Embryonic facial prominence (tissue), 1 donor: Measurements from ENCODE around the gene STX8.

ENCODE experiments used
- DNase-seq: peaks from one replicate; pipeline ENCODE4 v3.0.0-alpha.2; 2016; ENCODE audit errors: extremely low spot score

STX8 gene

DNA sequence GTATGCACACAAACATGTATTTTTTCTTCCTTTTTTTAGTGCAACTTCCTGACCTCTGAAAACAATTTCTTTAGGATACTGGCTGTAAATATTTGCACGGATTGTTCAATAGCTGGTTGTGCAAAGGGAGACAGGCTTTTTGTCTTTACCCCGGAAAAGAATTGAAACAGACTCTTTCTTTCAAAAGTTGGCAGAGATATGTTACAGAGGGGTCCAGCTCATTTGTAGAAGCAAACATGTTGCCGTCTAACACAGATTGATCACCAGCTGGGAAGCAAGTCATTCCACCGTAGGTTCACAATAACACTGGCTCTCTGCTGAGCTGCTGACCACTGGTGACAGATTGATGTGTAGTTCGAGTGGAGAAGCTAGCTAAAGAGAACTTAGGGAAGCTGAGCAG, 130.9 kb downstream of the STX8 start:
- DNase-seq, result no peak

DNA sequence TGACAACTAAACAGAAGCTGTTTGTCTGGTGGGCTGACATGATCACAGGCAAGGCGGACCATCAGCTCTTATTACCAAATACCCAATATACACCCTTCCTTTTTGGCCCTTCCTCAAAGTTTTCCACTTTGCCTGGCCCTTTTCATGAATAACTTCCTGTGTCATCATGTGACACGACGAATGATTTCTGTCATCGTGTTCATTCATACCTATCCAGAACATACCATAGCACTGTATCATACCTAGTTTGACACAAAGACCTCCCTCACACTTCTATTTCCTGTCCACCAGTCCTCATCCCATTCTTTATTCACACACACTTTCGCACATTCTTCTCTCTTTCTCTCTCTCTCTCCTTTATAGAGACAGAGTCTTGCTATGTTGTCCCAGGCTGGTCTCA, 131.8 kb downstream of the STX8 start:
- no peak for DNase-seq

DNA sequence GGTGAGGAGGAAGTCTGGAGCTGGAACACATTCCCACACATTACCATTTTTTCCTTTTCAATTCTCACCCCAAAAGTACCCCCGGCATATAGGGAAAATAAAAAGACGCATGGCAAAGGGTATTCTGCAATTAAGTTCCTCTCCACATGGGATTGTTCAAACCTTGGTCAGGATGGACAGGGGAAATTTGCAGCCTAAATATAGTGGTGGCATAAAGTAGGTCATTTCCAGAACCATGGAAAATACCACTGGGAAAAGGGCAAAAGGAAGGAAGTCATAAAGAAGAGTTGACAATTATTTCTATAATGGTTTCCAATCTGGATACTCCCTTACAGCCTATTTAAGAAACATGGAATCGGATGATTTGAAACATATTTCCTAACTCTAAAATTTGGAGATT, 135.8 kb downstream of the STX8 start:
- no peak for DNase-seq

DNA sequence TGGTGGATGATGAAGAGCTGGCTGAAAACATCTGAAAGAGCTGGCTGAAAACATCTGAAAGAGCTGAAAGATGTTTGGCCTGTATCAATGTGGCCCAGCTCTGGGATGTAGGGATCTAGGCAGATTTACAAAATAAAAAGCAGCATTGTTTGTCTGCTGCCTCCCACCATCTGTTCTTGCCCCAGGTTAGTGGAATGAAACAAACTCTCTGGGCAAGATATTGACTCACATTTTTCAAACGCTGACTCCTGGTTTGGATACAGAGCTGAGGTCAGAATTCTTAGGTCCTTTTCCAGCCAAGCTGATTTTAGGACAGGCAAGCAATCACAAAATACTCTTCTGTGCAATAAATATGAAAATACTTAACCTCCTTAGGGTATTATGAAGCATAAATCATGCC, 139.0 kb downstream of the STX8 start:
- no peak for DNase-seq

DNA sequence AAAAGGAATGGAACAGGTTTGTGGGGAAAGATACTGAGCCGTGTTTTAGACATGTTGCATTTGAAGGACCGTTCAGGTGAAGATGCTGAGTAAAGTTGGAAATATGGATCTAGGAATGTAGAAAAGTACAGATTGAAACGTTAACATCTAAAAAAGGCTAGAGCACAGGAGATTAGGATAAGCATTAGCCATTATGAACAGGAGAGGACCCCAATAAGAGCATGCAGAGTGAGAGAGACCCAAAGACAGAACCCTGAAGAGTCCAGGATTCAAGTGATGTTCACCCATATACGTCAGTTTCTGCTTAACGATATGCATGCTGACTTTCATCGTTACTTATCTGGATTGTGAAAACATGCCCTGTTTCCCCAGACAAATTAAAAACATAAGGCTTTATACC, 140.5 kb downstream of the STX8 start:
- no peak for DNase-seq

DNA sequence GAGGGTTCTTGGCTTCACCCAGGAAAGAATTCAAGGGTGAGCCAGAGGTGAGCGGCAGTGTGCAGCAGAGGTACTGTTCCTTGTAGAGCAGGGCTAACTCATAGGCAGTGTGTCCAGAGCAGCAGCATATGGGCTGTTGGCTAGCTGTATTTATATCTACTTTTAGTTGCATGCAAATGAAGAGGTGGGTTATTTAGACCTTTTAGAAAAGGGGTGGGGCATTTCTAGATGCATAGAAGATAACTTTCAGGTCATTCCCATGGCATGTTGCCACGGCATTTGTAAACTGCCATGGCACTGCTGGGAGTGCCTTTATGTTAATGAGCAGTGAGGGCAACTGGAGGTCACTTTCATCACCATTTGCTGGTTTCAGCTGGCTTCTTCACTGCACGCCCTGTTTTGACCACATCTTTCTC, 141.0 kb downstream of the STX8 start:
- no peak for DNase-seq

DNA sequence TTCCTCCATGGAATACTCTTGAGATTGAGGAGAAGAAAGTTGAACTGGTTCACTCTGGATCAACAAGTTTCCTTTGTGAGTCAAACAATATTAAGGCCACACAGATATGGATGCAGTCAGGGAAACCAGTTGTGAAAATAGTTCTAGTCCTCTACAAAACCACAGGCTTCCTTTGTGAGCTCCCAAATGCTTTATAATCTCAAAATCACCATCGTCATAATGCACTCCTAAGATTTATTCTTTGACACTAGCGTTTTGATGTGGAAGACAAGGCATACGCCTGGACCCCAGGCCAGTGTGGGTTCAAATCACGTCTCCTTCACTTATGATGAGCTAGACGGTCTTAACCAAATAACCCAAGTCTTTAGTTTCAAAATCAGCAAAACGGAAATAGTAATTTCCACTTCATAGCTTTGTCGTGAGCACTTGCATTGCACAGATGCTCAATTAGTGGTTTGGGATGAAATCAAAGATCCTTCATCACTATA, 142.6 kb downstream of the STX8 start:
- no peak for DNase-seq

DNA sequence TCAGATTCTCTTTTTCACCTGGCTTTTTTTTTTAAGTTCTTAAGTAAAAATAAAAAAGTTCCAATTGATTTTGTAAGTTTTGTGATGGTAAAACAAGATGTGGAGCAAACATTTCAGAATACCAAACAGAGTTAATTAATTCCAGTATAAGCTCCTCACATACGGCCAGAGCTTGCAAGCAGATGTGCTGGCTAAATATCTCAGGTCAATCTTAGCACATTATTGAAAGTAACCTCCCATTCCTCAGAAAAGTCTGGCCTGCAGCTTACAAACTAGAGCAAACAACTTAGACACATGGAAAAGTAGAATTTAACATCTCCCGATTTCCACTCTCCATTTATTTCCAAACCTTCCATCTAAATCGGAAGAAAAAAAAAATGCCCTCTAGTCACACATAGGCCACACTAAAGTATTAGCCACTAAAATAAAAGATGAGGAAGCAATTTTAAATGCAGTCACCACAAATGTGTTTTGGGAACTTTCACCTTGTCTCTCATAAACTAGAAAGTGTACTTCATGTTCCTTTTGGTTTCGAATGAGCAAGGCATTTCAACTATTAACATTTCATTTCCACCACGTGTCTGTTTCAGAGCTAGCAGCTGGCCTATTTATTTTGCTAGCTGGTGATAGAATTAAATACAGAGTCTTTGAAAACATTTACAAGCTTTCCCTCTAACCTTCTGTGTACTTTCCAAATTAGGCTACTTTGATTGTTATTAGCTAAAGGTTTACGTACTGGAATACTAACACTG, 143.3 kb downstream of the STX8 start:
- DNase-seq, result no peak

DNA sequence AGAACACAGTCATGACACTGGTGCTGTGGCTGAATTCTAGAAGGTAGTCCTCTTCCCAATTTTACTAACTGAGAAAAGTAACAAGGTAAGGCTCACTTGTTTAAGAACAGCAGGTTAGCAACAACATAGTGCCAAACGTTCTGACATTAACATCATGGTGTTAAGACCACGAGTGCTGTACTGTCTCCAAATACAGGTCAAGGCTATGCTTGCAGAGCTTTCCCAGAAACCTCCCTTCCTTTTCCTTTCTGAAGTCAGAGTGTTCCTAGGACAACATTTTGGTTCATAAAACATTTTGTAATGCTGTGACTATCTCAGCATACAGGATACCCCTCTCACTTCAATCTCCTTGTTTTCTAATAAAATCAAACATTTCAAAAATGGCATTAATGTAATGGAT, 144.0 kb downstream of the STX8 start:
- DNase-seq, result no peak

DNA sequence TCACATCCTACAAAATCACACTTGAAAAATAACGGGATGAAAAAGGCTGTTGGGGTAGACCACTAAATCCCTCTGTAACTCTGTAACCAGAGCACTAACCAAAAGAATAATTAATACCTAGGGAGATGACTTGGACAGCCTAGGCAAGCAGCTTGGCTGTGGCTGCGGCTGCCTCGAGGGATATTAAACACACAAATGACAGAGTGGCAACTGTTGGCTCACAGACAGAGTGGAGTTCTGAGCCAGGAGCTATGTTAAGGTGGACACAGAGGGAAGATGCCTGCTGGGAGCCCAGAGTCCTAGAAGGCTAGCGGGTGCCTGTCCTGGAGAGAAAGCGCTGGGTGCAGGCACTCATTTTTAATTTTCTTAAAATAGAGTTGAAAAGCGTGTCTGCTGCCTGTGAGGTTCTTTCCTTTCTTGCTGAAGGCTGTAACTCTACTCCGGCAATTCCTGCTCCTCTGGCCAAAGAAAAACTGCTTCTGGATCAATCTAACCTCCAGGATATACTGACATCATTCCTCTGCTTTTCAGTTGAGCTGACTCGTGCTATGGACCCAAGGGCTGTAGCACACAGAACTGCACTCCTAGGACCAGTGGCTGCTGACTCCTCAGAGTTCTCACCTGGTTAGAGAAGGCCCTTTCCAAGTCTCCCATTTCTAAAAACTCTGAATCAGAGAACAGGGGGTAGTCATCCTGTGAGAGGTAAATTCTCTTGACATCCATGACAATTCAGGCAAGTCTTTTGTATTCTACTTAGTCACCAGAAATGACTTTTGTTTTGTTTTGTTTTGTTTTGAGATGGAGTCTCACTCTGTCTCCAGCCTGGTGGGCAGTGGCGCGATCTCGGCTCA, 147.9 kb downstream of the STX8 start:
- DNase-seq, result no peak

DNA sequence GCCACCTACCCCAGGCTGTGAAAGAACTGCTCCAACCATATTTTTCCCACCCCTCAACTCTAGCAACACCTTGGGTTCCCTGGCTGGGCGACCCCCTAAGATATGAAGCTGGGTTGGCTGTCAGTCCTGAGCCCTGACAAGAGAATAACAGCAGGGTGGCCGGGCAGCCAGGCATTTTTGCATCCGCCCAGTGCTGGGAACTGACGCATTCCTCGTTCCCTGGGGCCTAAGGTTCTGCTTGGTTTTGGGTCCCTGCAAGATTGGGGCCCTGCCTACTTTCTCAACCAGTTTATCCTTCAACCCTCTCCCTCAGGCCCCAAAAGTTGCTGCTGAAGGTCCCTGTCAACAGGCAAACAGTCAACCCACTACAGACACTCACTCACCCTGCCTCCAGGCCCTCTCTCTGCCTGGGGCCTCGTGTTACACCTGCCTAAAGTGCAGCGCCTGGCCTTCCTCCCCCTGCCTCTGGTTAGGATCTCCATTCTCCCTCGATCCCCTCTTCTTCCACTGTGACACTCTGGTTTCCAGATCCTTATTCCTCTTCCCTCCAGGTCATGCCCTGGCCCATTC, 151.5 kb downstream of the STX8 start:
- DNase-seq, result no peak

DNA sequence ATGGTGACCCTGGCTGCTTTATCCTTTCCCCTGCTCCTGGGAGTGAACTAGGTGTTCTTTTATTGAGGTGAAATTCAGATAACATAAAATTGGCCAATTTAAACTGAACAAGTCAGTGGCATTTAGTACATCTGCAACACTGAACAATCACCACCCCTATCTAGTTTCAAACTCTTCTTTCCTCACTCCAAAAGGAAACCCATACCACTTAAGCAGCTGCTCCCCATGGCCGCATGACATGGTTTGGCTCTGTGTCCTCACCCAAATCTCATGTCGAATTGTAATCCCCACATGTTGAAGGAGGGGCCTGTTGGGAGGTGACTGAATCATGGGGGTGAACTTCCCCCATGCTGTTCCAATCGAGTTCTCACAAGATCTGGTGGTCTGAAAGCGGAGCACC, 154.1 kb downstream of the STX8 start:
- DNase-seq, result no peak

DNA sequence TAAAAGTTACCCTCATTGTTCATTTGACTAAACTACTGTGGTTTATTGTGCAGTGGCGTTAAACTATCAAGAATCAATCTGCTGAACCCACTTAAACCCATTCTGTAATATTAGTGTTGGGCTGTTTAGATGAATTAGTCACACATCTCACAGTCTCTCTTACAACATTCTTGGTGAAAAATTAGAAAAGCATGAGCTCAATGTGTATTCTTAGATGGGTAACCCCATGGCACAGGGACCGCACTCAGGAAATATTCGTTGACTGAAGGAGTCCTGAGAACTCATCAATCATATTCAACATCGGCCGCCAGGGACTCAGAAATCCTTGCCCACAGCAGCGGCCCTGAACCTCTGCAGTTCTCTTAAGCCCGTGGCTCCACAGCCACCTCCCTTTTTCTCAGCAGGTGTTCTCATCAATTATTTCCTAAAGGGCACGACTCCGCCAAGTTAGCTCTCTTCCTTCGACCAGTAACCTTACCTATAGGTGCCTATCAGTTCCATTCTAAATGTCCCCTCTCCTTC, 155.6 kb downstream of the STX8 start:
- DNase-seq, result no peak

DNA sequence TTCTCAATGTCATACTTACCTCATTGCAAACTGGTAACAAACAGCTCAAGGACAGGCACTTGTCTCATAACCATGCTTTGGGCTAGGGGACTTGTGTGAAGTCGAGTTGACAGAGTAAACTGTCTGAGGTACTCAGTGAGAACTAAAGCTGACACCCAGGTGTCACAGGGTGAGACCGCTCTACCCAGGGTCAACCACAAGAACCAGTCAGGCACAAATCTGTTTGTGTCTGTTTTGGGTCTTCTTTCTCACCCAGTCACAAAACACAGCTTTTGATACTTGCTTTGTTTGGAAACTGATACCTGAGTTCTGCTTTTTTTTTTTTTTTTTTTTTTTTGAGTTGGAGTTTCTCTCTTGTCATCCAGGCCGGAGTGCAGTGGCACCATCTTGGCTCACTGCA, 161.1 kb downstream of the STX8 start:
- DNase-seq, result no peak

DNA sequence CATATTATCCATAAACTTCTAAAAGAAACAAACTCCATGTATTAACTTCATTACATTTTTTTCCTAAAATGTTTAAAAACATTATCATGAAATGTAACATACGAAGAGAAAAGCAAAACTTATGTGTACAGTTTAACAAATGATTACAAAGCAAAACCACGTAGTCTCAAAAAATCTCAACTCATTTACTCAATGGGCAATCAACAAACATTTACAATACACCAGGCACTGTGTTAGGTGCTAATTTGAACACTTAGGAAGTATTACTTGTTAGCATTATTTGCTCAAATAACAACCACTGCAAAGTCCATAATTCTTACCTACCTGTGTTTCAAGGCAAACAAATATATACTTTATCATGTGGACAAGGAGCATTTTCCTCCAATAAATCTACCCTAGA, 164.9 kb downstream of the STX8 start:
- DNase-seq, result no peak

DNA sequence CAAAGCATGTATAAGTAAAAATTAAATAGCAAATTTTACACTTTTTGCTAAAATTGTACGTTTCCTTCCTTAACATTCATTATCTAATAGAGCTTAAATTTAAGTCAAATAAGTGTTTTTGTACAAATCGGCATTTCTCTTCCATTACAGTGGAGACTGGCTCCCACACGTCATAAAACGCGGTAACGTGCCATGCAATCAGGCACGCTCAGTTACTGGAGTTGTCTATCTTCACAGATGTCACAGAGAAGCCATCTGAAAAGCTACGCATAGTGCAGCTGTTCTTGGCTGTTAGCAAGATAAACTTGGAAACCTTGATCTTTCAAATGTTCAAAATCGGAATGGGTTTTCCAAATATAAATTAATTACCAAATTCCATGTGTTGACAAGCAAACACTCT, 165.3 kb downstream of the STX8 start:
- DNase-seq, result no peak

DNA sequence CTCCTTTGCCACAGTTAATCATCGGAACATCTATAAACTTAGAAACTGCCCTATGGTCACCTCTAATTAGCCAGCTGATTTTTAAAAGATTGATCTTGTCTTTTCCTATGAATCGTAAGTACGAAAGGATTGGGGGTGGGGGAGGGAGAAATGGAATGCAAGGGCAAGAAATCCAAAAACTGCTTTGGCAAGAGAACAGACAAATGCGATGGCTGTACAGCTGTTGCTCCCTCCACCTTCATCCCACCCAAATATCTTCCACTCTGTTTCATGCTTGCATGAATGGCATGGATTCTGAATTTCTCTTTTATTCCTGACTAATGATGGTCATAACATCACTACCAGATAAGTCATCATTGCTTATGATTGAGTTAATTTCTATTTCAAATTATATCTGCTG, 165.7 kb downstream of the STX8 start:
- DNase-seq, result no peak

DNA sequence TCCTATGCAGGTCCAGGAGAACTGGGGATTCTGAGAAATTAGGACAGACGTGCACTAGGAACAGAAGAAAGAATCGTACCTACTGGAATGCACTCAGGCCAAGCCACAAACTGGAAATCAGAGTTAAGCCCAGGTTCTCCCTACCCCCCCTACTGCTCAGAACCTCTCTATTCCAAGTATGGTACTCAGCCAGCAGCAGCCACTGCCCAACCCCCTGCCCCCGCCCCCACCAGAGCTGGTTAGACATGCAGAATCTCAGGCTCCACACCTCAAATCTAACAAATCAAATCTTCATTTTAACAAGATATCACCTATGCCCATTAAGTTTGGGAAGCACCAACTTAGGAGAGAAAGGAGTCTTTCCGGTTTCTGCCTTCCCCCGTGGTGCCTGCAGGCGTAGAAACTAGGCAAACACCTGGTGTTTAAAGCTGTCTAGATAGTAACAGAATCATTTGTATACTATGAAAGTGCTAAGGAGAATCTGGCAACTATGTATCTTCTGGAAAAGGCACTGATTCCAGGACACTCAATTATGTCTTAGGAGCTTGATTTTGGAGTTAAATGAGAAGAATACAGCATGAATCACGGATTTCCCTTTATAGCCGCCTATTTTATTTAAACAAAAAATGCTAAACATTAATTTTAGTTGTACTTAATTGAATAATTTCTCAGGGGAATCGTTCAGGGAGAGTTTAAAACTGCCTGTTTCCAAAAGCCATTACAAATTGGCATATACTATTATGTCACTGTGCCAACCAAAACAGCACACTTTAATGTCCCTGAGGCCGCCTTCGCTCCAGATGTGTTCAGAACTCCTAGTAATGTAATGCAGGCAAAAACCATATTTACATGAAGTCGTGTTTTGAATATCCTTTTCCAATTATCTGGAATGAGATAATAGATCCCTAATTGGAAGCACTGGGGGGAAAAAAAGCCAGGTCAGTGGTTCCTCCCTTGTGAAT, 166.5 kb downstream of the STX8 start:
- DNase-seq, result peak; percentile 48

DNA sequence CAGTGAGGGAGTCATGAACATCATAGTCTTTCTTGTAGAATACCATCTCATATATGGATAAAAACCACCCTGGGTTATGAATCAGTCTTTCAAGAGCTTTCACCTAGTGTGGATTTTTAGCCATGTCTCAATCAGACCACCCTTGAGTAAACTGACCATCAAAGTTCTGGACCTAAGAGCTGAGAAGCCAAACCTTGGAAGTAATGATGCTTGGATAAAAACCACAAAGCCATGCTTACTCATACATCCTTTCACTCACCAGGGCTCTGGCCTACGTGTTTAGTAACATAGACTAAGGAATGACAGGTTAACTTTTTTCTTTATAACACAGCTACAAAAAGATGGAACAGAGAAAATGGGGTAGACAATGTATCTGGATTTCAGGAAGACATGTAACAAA, 167.2 kb downstream of the STX8 start:
- no peak for DNase-seq

DNA sequence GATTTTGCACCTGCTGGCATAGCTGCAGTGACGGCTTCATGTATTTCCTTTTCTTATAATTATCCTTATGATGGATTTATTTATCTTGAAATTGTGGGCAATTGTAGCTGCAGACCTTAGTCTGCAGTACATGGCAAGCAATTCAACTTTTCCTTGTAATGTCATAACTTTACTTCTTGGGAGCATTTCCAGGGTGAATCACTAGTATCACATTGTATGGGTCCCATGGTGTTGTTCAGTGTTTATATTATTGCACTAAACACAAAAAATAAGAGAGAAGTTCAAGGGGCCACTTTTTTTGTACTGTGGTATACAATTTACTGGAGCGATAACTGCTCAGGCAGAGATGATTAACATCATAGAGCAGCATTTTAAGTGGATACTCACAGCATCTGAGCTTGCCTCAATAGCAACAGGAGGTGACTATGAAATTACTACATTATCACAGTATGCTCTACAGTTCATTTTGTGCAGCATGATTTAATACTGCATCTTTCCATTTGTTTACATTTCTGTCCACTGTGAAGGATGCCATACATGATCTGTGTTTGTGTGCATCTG, 169.5 kb downstream of the STX8 start:
- DNase-seq, result no peak

DNA sequence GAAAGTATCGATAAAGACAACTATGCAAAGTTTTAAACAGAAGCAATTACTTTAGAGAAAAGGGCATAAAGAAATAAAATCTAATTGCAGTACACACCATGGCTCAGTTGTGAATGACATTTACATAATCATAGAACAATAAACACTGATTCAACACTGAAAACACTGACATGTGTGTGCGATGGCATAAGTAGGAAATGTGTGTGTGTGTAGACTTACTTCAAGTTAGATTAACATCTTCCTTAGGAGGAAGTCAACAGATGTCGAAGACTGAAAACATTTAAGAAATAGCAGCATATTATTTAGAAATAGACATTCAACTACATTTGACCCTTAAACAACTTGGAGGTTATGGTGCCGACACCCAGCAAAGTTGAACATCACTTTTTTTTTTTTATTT, 172.4 kb downstream of the STX8 start:
- DNase-seq, result no peak
